Suppressor macrophage (primary cell): ENCODE results near the gene SPATC1L.

Source experiments
- DNase-seq, 4 experiments: peaks; one replicate each; pipeline ENCODE4 v3.0.0-alpha.2; 2020 to 2022

Gene SPATC1L

GRCh38 chr21:46161633-46162592 lies 22.3 kb downstream of the SPATC1L start:
- no peak for DNase-seq

GRCh38 chr21:46160907-46161632 lies 23.2 kb downstream of the SPATC1L start:
- no peak for DNase-seq

GRCh38 chr21:46160657-46160906 lies 23.7 kb downstream of the SPATC1L start:
- no peak for DNase-seq

GRCh38 chr21:46159841-46160656 lies 24.2 kb downstream of the SPATC1L start:
- DNase-seq = no peak

- no peak for DNase-seq
Measured at GRCh38 chr21:46159390-46159789, 24.9 kb downstream of the SPATC1L start.

- no peak for DNase-seq
Measured at GRCh38 chr21:46158666-46159300, 25.5 kb downstream of the SPATC1L start.

- no peak for DNase-seq
Measured at GRCh38 chr21:46157987-46158451, 26.2 kb downstream of the SPATC1L start.

- no peak for DNase-seq
Measured at GRCh38 chr21:46157396-46157986, 26.8 kb downstream of the SPATC1L start.

GRCh38 chr21:46156678-46157077 lies 27.6 kb downstream of the SPATC1L start:
- no peak for DNase-seq

GRCh38 chr21:46156378-46156645 lies 27.9 kb downstream of the SPATC1L start:
- DNase-seq = no peak

GRCh38 chr21:46155514-46156377 lies 28.5 kb downstream of the SPATC1L start, which contains the start of gene FTCD:
Gene FTCD (minus strand): TSS chr21:46155579. CDS start chr21:46155523, 56 bp downstream.
- no peak for DNase-seq

GRCh38 chr21:46154955-46155513 lies 29.2 kb downstream of the SPATC1L start:
- DNase-seq = no peak

- DNase-seq = no peak
Measured at GRCh38 chr21:46154155-46154954, 29.9 kb downstream of the SPATC1L start.

GRCh38 chr21:46153247-46154154 lies 30.8 kb downstream of the SPATC1L start:
- peak; percentile 25 to 58 (median 37) for DNase-seq

- DNase-seq = no peak
Measured at GRCh38 chr21:46152927-46153246, 31.4 kb downstream of the SPATC1L start.

GRCh38 chr21:46151989-46152926 lies 32.0 kb downstream of the SPATC1L start:
- DNase-seq = no peak

GRCh38 chr21:46151261-46151988 lies 32.8 kb downstream of the SPATC1L start:
- DNase-seq = no peak
